B cell (primary cell): ENCODE data around the gene UBAC1. TPM values are rescaled to one million over a fixed set of nuclear protein-coding genes. Genes with fewer than 3 reads are reported as not detected.

Source experiments
- ATAC-seq: fragments of 200-7000 bp; cut with Tn5 transposase; one replicate; pipeline ENCODE4 v1.10.0; 2021; ENCODE audit warnings: low read depth, mild to moderate bottlenecking, moderate number of reproducible peaks, moderate library complexity
- CTCF ChIA-PET: fragments of 350-600 bp; sonication (Branson Sonifier 250); formaldehyde crosslinking; loops from one replicate; lab custom pipeline; 2021; ENCODE audit warnings: antibody characterized with exemption, inconsistent platforms; lab: Charles Lee
- POLR2A ChIA-PET: fragments of 350-600 bp; sonication (Branson Sonifier 250); formaldehyde crosslinking; loops from one replicate; lab custom pipeline; 2021; ENCODE audit warnings: antibody characterized with exemption; lab: Charles Lee
- DNase-seq: peaks from one replicate; pipeline ENCODE4 v3.0.0; 2013
- H2AFZ ChIP-seq: 2 replicates; pipeline ENCODE4 v1.6.1; 2012; ENCODE audit warnings: mild to moderate bottlenecking, low read depth, low read length; ENCODE audit not compliant: insufficient read depth, poor library complexity, severe bottlenecking
- H3K27ac ChIP-seq, 2 donors: 1 replicate in 1 of 2; 2 replicates in 1 of 2; pipeline ENCODE4 v1.5.1; 2012 to 2013; ENCODE audit warnings: low read length in 2 of 2, mild to moderate bottlenecking in 2 of 2, moderate library complexity in 1 of 2
- H3K27me3 ChIP-seq, 4 experiments: fragments of 200-600 bp in 1 of 4; sonication (generic) in 1 of 4; replicated peaks in 1 of 4; 1 replicate in 2 of 4; 2 replicates in 2 of 4; pipeline versions ENCODE4 v1.6.1 to v1.7.0; 2013 to 2016; ENCODE audit warnings: low read length in 3 of 4, mild to moderate bottlenecking in 2 of 4, mixed read lengths in 1 of 4, moderate library complexity in 1 of 4; ENCODE audit not compliant: insufficient read depth in 4 of 4, control insufficient read depth in 3 of 4; ENCODE audit errors: control extremely low read depth in 1 of 4
- H3K36me3 ChIP-seq, 2 experiments: replicated peaks in 1 of 2; 1 replicate in 1 of 2; 2 replicates in 1 of 2; pipeline versions ENCODE4 v1.6.1 to v1.7.1; 2013; ENCODE audit warnings: low read length in 1 of 2; ENCODE audit not compliant: insufficient read depth in 2 of 2, control insufficient read depth in 1 of 2; ENCODE audit errors: control extremely low read depth in 1 of 2, extremely low read depth in 1 of 2
- H3K4me1 ChIP-seq, 2 donors: fragments of 200-600 bp in 1 of 2; sonication (generic) in 1 of 2; 1 replicate in 1 of 2; 2 replicates in 1 of 2; pipeline versions ENCODE4 v1.5.1 to v1.6.1; 2013 to 2017; ENCODE audit warnings: low read length in 2 of 2; ENCODE audit not compliant: control insufficient read depth in 2 of 2, insufficient read depth in 2 of 2
- H3K4me2 ChIP-seq: replicated peaks from 2 replicates; pipeline ENCODE3; 2012; ENCODE audit warnings: mild to moderate bottlenecking, low read depth, low read length; ENCODE audit not compliant: poor library complexity, severe bottlenecking
- H3K4me3 ChIP-seq, 5 experiments: fragments of 200-600 bp in 1 of 5; sonication (generic) in 1 of 5; 1 replicate in 3 of 5; 2 replicates in 2 of 5; pipeline versions ENCODE4 v1.5.1 to v1.7.0; 2011 to 2016; ENCODE audit warnings: low read length in 4 of 5, mild to moderate bottlenecking in 4 of 5, low read depth in 2 of 5, control low read depth in 1 of 5, moderate library complexity in 1 of 5; ENCODE audit not compliant: insufficient read depth in 1 of 5; ENCODE audit errors: control extremely low read depth in 1 of 5, extremely low read depth in 1 of 5
- H3K79me2 ChIP-seq: fragments of 200-600 bp; sonication (generic); one replicate; pipeline ENCODE4 v1.6.0; 2016; ENCODE audit warnings: low read length; ENCODE audit not compliant: control insufficient read depth, insufficient read depth
- H3K9ac ChIP-seq: fragments of 200-600 bp; sonication (generic); 2 replicates; pipeline ENCODE4 v1.6.1; 2017; ENCODE audit warnings: mild to moderate bottlenecking, low read length, moderate library complexity
- H3K9me3 ChIP-seq, 3 donors: one replicate each; pipeline versions ENCODE4 v1.6.1 to v1.7.1; 2013; ENCODE audit warnings: low read length in 2 of 3; ENCODE audit not compliant: control insufficient read depth in 2 of 3, insufficient read depth in 1 of 3; ENCODE audit errors: control extremely low read depth in 1 of 3
- H4K20me1 ChIP-seq: 2 replicates; pipeline ENCODE4 v1.6.0; 2012; ENCODE audit warnings: mild to moderate bottlenecking, low read length; ENCODE audit not compliant: insufficient read depth, control insufficient read depth, poor library complexity, severe bottlenecking
- H3K27ac Mint-ChIP-seq: one replicate; pipeline ENCODE4 v1.8.0; 2021; ENCODE audit warnings: mixed read lengths
- H3K27me3 Mint-ChIP-seq: one replicate; pipeline ENCODE4 v1.8.0; 2021; ENCODE audit warnings: mixed read lengths
- H3K4me1 Mint-ChIP-seq: one replicate; pipeline ENCODE4 v1.8.0; 2021; ENCODE audit warnings: mixed read lengths
- H3K4me3 Mint-ChIP-seq: one replicate; pipeline ENCODE4 v1.8.0; 2021; ENCODE audit warnings: mixed read lengths
- H3K9me3 Mint-ChIP-seq: one replicate; pipeline ENCODE4 v1.8.0; 2022; ENCODE audit warnings: mixed read lengths; ENCODE audit not compliant: insufficient read depth
- EZH2 ChIP-seq: IDR thresholded peaks from 2 replicates; pipeline ENCODE4 v1.6.1; 2012; ENCODE audit warnings: borderline replicate concordance, low read depth, mild to moderate bottlenecking, moderate library complexity, low read length; ENCODE audit not compliant: insufficient read depth, poor library complexity, severe bottlenecking
- WGBS: methylation state at CpG from one replicate; pipeline ENCODE4 v1.1.5; 2013; ENCODE audit warnings: missing lambda C conversion rate; ENCODE audit not compliant: insufficient coverage; 5-methylcytosine and 5-hydroxymethylcytosine counted together
- intact Hi-C: fragments of 100-400 bp; cut with micrococcal nuclease; formaldehyde crosslinking; loops from one replicate; pipeline ENCODE4 v1.10.0; 2022
- polyA plus RNA-seq: library from polyadenylated mRNA; depleted of rRNA; stranded (reverse); fragments of >200 nt; gene quantifications from 2 replicates; pipeline ENCODE4 v1.2.3, GENCODE V29; 2012
- total RNA-seq, 2 donors: library from RNA; stranded (reverse); fragments of 120-200 nt in 1 of 2; gene quantifications; 1 replicate in 1 of 2; 2 replicates in 1 of 2; pipeline versions ENCODE4 v1.2.3 to v1.2.4, GENCODE V29; 2013 to 2022
- TF ChIP-seq, protein P1 (sequence below): fragments of 200-600 bp; IDR thresholded peaks from one replicate; pipeline ENCODE4 v1.8.0; 2022; ENCODE audit warnings: antibody characterized with exemption, mild to moderate bottlenecking

The UBAC1 gene
- total and polyA plus RNA-seq, 2 donors (not counting 1 experiment from before 2014, with no cell fraction given): 30.8 to 31.1 TPM

- H3K9me3 Mint-ChIP-seq: no peaks in the 10 kb centered on the region
- DNase-seq: no peak
- Histone ChIP-seq H3K27me3 (no peaks in the 10 kb centered on the region), H3K9me3 (peaks cover 0 to 4% (median 0%) of the 10 kb centered on the region in 3 donors), H3K9ac (no peak overlapping the region), H3K4me3 (no peak overlapping the region), H3K4me2 (no peak overlapping the region), H3K4me1 (peaks cover 6 to 9% of the 10 kb centered on the region in 2 donors), H3K27ac (no peak overlapping the region), H4K20me1 (peaks cover 31% of the 10 kb centered on the region), H2AFZ (no peak overlapping the region), H3K36me3 (no peaks in the 10 kb centered on the region), H3K79me2 (peaks cover 79% of the 10 kb centered on the region)
- intact Hi-C loops: no loop called here
- no peaks in the 10 kb centered on the region for H3K27me3 Mint-ChIP-seq
- POLR2A ChIA-PET: no interaction called here
- H3K4me1 Mint-ChIP-seq: peaks cover 36% of the 10 kb centered on the region
- no peak overlapping the region for H3K4me3 Mint-ChIP-seq
- no peak for TF ChIP-seq EZH2
- TF ChIP-seq, protein P1, sequence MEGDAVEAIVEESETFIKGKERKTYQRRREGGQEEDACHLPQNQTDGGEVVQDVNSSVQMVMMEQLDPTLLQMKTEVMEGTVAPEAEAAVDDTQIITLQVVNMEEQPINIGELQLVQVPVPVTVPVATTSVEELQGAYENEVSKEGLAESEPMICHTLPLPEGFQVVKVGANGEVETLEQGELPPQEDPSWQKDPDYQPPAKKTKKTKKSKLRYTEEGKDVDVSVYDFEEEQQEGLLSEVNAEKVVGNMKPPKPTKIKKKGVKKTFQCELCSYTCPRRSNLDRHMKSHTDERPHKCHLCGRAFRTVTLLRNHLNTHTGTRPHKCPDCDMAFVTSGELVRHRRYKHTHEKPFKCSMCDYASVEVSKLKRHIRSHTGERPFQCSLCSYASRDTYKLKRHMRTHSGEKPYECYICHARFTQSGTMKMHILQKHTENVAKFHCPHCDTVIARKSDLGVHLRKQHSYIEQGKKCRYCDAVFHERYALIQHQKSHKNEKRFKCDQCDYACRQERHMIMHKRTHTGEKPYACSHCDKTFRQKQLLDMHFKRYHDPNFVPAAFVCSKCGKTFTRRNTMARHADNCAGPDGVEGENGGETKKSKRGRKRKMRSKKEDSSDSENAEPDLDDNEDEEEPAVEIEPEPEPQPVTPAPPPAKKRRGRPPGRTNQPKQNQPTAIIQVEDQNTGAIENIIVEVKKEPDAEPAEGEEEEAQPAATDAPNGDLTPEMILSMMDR: no peak
- no peak overlapping the region for H3K27ac Mint-ChIP-seq
- no peak for ATAC-seq
- CTCF ChIA-PET: no interaction called here
- 99% methylated on average over 10 of the region's 12 CpGs for WGBS
These were observed 58.4 kb downstream of the UBAC1 start for GRCh38 chr9:135902655-135903357.

- H3K9me3 ChIP-seq: peaks cover 0 to 4% (median 0%) of the 10 kb centered on the region in 3 donors
- POLR2A ChIA-PET: no interaction called here
These were observed 59.3 kb downstream of the UBAC1 start for GRCh38 chr9:135901826-135902225.

More at GRCh38 chr9:135901826-135902225, 59.3 kb downstream of the UBAC1 start:
- no peaks in the 10 kb centered on the region for H3K9me3 Mint-ChIP-seq
- no peak for ATAC-seq
- Histone ChIP-seq H2AFZ (no peak overlapping the region), H3K4me3 (no peak overlapping the region), H3K4me1 (peaks cover 6 to 9% of the 10 kb centered on the region in 2 donors), H3K27me3 (no peaks in the 10 kb centered on the region), H3K36me3 (no peaks in the 10 kb centered on the region), H3K9ac (no peak overlapping the region), H3K27ac (no peak overlapping the region), H3K79me2 (peaks cover 87% of the 10 kb centered on the region), H4K20me1 (peaks cover 38% of the 10 kb centered on the region), H3K4me2 (no peak overlapping the region)
- peaks cover 41% of the 10 kb centered on the region for H3K4me1 Mint-ChIP-seq
- no peak overlapping the region for H3K4me3 Mint-ChIP-seq
- TF ChIP-seq, protein P1: no peak
- no peak for TF ChIP-seq EZH2
- intact Hi-C loops: no loop called here
- CTCF ChIA-PET: no interaction called here
- no peak overlapping the region for H3K27ac Mint-ChIP-seq
- DNase-seq: no peak
- H3K27me3 Mint-ChIP-seq: no peaks in the 10 kb centered on the region
- WGBS: 96% methylated on average over 2 of the region's 2 CpGs
